OCI-LY7 (cell line): ENCODE results near the gene FRMD3.

Source experiments
- EZH2phosphoT487 ChIP-seq: fragments of 200-600 bp; sonication (generic); IDR thresholded peaks from 2 replicates; pipeline ENCODE4 v1.6.1; 2018; ENCODE audit warnings: low read depth, borderline replicate concordance, mild to moderate bottlenecking, mixed run types, antibody characterized with exemption, low read length, moderate library complexity, mixed read lengths
- TF ChIP-seq, protein P1 (sequence below): fragments of 200-600 bp; sonication (generic); conservative IDR thresholded peaks from 2 replicates; pipeline ENCODE4 v1.5.1; 2014; ENCODE audit warnings: mild to moderate bottlenecking, antibody characterized with exemption, low read length, moderate library complexity, mixed read lengths

DNA sequence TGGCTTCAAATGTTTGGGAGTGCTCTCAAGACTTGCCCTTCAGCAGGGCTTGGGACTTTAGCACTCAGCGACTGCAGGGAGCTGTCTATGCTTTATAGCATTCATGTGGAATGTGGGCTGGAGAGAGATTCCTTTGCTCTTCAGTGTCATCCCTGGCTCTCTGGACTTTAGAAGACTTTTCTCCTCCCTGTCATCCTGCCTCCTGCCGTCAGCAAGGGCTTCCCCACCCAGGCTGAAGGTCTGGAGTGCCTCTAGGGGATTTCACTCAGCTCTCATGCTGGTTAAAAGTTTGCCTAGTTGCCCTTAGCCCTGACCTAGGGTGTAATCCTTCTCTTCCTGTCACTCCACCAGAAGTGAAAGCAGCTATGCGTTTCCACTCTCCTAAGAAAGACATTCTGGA lies 210.9 kb downstream of the FRMD3 start:
- TF ChIP-seq, protein P1, sequence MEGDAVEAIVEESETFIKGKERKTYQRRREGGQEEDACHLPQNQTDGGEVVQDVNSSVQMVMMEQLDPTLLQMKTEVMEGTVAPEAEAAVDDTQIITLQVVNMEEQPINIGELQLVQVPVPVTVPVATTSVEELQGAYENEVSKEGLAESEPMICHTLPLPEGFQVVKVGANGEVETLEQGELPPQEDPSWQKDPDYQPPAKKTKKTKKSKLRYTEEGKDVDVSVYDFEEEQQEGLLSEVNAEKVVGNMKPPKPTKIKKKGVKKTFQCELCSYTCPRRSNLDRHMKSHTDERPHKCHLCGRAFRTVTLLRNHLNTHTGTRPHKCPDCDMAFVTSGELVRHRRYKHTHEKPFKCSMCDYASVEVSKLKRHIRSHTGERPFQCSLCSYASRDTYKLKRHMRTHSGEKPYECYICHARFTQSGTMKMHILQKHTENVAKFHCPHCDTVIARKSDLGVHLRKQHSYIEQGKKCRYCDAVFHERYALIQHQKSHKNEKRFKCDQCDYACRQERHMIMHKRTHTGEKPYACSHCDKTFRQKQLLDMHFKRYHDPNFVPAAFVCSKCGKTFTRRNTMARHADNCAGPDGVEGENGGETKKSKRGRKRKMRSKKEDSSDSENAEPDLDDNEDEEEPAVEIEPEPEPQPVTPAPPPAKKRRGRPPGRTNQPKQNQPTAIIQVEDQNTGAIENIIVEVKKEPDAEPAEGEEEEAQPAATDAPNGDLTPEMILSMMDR = no peak
- TF ChIP-seq EZH2phosphoT487 = no peak
